HK-2 (cell line): Measurements from ENCODE around the gene COQ10B.
"Not testable (repeated sequence)": the region's sequence is repeated elsewhere in the genome, so short reads cannot be mapped to it uniquely, and the experiment has no call there.

ENCODE experiments used
- DNase-seq: peaks from one replicate; pipeline ENCODE4 v3.0.0-alpha.2; 2018; ENCODE audit not compliant: unreplicated experiment

The COQ10B gene

GRCh38 chr2:197453123-197453913 lies at the start of gene COQ10B:
TSS of gene COQ10B (plus strand) at chr2:197453552. CDS start at chr2:197453561, 9 bp downstream.
- DNase-seq: peak; percentile 100

GRCh38 chr2:197405582-197405981 lies 47.8 kb upstream of the COQ10B start:
- no peak for DNase-seq

DNA sequence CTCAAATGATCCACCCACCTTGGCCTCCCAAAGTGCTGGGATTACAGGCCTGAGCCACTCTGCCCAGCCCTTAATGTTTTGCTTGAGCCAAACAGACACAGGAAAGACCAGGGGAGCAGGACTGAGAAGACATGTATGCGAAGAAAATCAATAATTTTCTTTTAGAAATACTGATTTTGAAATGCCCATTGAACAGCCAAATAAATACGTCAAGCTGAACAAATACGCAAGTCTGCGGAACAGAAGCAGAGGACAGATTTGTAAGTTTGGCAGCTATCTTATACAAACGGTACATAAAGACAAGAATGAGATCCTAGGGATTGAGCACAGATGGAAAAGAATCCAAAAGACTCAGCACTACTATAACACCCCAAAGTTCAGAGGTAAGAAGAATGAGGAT lies 39.3 kb upstream of the COQ10B start:
- DNase-seq: no peak

GRCh38 chr2:197414515-197414914 lies 38.8 kb upstream of the COQ10B start:
- no peak for DNase-seq

DNA sequence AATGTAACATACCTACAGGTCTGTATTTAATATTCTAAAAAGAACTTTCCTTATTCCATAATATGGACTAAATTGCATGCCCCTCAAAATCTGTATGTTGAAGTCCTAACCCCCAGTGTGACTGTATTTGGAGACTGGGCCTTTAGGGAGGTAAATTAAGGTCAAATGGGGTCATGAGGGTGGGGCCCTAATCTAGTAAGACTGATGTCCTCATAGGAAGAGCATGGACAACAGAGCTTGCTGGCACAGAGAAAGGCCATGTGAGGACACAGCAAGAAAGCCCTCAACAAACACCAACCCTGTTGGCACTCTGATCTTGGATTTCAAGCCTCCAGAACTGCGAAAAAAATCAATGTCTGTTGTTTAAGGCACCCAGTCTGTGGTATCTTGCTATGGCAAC lies 37.1 kb upstream of the COQ10B start:
- no peak for DNase-seq

- DNase-seq: no peak
Observed at GRCh38 chr2:197419438-197419837, 33.9 kb upstream of the COQ10B start.

- DNase-seq: no peak
Observed at GRCh38 chr2:197423307-197423706, 30.0 kb upstream of the COQ10B start.

DNA sequence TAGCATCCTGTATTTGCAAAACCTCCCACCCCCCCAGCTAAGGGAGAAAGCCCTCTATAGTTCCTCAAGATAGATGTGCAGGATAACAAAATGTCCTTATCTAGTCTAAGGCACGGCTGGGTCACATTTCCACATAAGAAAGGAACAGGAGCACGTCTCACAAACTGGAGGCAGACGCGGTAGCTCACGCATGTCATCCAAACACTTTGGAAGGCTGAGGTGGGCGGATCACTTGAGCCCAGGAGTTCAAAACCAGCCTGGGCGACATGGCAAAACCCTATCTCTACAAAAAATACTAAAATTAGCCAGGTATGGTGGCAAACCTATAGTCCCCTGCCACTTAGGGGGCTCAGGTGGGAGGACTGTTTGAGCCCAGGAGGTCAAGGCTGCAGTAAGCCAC lies 27.8 kb upstream of the COQ10B start:
- DNase-seq: no peak

DNA sequence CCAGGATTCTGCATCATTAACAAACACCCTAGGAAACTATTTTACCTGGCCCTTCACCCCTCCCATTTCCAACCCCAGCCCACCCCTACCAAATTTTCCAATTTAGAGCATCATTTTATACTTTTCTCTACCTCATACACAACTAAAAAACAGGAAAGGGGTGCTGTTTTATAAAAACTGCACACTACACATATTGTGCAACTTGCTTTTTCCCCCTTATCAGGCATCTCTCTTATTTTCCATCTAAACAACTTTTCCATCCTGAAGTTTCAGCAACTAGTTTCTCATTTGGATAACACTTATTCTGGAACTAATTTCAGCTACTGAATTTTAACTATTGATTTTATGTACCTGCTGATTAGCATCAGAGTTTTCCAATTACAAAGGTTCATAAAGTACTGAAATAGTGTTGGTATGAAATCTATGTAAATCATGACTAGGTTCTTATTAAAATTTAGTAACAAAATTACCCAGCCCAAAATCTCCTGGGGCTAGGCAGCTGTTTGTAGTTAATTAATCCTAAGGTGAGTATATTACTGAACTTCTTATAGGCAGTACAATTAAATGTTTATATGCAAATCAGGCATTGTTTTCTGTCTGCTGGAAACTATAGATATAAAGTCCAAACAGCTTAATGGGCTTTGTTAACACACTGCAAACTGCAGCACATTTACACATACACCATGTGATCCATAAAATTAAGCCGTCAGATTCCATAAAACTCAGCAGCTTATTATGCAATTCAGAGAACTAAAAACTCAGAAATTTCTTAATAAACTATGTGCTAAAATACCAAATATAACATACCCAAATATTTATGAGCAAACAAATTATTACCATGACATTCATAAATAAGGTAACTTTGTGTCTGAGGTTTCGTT lies 26.4 kb upstream of the COQ10B start:
- no peak for DNase-seq

DNA sequence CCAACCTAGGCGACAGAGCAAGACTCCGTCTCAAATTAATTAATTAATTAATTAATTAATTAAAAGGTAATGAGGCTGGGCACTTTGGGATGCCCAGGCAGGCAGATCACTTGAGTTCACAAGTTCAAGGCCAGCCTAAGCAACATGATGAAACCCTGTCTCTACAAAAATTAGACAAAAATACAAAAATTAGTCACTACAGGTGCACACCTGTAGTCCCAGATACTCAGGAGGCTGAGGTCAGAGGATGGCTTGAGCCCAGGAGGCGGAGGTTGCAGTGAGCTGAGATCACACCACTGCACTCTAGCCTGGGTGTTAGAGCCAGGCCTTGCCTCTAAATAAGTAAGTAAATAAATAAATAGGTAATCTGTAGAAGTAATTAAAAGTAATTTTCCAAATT lies 25.4 kb upstream of the COQ10B start:
- DNase-seq: no peak

GRCh38 chr2:197431858-197432257 lies 21.5 kb upstream of the COQ10B start:
- DNase-seq: no peak

GRCh38 chr2:197432527-197432926 lies 20.8 kb upstream of the COQ10B start:
- DNase-seq: not testable (repeated sequence)

DNA sequence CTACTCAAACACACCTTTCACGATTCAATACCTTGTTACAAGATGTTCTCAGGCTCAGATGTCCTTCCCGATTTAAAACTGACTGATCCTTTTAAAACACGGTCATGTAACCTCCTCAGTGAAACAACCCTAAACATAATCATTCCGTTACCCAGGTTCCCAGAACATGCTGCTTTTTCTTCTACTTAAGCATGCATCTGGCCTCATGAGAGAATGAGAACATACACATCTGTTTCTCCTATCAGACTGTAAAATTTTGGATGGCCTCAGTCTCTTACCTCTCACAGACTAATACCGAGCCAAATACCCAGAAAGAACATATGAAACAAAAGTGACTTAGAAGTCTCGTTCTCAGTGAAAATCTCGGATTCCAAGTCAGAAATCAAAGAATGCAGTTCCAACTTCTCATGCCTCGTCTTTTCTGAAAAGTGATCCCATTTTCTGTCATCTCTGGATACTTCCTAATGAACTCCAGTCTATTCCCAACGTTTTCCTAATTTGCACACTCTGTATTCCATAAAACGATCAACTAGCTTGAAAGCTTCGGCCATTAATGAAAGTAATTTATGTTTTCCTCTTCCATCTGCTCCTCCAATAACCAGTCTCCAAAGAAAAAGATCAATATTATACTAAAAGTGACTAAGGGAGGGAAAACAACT lies 19.4 kb upstream of the COQ10B start:
- DNase-seq: no peak

GRCh38 chr2:197434541-197435513 lies 18.5 kb upstream of the COQ10B start, which contains the start of gene SF3B1:
TSS of gene SF3B1 (minus strand) at chr2:197435028. CDS start at chr2:197434999, 29 bp downstream.
- DNase-seq: peak; percentile 98

- DNase-seq: peak; percentile 10
Observed at GRCh38 chr2:197435598-197436420, 17.5 kb upstream of the COQ10B start.

DNA sequence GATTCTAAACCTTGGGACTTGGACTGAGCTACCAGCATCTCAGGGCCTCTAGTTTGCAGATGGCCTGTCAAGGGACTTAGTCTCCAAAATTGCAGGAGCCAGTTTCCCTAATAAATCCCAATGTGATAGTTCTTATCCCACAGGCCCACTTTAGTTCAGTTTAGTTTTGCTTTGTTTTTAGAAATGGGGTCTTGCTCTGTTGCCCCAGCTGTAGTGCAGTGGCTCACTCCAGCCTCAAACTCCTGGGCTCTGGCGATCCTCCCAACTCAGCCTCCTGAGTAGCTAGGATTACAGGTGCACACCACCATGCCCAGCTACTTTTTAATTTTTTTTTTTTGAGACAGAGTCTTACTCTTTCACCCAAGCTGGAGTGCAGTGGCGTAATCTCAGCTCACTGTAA lies 16.0 kb upstream of the COQ10B start:
- no peak for DNase-seq

GRCh38 chr2:197442857-197443256 lies 10.5 kb upstream of the COQ10B start:
- no peak for DNase-seq

GRCh38 chr2:197445746-197446145 lies 7.6 kb upstream of the COQ10B start:
- DNase-seq: no peak

DNA sequence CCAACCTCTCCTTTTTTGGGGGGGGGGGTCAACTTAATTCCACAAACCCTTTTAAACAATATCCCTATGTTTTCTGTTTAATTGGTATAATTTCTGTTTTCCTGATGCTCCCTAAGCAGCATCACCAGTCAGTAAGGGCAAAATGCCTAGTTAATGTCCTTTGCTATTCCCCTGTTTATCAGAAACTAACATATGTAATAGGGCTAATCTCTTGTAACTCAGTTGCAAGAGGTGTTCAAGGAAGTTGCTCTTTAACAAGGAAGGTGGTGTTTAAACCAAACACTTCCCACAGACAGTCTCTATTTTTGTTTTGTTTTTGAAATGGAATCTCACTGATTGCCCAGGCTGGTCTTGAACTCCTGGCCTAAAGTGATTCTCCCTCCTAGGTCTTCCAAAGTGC lies 6.5 kb upstream of the COQ10B start:
- DNase-seq: no peak

GRCh38 chr2:197450465-197450864 lies 2.9 kb upstream of the COQ10B start:
- no peak for DNase-seq
